ENCODE measurements around the gene ZCCHC14.
"Not testable (repeated sequence)": the region's sequence is repeated elsewhere in the genome, so short reads cannot be mapped to it uniquely, and the experiment has no call there.

The ZCCHC14 gene

DNA sequence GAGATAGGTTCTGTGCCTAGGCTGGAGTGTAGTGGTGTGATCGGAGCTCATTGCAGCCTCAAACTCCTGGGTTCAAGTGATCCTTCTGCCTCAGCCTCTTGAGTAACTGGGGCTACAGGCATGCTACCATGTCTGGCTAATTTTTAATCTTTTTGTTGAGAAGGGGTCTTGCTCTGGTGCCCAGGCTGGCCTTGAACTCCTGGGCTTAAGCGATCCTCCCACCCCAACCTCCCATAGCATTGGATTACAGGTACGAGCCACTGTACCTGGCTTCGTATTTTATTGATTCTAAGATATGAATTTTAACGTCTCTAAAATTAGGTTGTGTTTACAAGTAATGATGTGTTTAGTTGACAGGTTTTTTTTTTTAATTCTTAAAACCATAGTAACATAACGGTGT lies 30.8 kb upstream of the ZCCHC14 start:
- not testable (repeated sequence) for DNase-seq

DNA sequence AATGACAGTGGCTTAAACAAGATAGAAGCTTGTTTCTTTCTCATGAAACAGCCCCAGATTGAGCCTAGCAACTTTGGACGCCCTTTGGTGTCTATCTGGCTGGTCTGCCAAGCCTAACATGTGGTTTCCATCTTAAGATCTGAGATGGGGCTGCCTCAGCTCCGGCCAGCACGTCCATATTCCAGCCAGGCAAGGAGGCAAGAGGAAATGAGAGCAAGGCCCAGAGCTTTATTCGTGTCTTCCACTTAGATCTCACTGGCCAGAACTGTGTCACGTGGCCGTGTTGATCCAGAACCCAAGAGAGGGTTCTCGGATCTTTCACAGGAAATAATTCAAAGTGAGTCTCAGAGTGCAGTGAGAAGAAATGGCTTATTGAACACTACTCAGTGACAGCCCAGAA lies 28.9 kb upstream of the ZCCHC14 start:
- not testable (repeated sequence) for DNase-seq

DNA sequence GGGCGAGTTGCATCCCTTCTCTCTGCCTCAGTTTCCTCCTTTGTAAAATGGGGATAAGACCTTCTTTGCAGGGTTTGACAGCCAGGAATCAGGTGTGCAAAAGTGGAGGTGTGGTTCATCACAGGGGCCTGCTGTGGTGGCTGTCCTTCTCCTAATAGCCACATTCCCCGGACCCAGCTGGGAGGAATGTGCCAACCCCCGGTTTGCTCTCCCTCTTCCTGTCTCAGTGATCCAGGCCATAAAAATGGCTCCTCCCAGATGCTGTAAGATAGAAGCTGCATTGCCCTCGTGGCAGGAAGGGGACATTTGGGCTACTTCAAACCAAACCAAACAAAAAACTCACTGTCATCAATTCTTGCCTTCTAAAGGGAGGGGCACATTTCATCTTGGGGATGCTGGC lies 26.3 kb upstream of the ZCCHC14 start:
- DNase-seq: not testable (repeated sequence)

GRCh38 chr16:87518430-87519051 lies 25.7 kb upstream of the ZCCHC14 start:
- not testable (repeated sequence) for DNase-seq

- not testable (repeated sequence) for DNase-seq
Measured at GRCh38 chr16:87517610-87518429, 25.0 kb upstream of the ZCCHC14 start.

DNA sequence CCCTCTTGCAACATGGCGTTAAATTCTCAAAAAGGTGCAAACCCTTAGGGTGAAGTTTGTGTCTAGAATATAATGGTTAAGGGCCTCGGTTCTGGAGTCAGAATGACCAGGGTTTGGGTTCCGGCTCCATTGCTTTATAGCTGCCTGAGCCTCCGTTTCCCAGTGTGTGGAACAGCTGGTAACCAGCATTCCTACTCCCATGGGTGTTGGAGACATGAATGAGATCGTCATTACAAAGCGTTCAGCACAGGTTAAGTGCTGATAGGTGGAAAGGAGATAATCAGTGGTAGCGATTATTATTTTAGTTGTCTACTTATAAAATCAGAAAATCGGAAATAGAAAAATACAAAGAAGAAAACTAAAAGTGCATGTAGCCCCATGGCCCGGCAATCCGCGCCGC lies 23.5 kb upstream of the ZCCHC14 start:
- DNase-seq: no peak

GRCh38 chr16:87515475-87516330 lies 22.9 kb upstream of the ZCCHC14 start:
- DNase-seq: no peak

DNA sequence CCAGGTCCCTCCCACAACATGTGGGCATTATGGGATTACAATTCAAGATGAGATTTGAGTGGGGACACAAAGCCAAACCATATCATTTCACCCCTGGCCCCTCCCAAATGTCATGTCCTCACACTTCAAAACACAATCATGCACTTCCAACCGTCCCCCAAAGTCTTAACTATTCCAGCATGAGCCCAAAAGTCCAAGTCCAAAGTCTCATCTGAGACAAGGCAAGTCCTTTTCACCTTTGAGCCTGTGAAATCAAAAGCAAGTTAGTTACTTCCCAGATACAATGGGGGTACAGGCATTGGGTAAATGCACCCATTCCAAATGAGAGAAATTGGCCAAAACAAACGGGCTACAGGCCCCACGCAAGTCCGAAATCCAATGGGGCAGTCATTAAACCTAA lies 17.0 kb upstream of the ZCCHC14 start:
- DNase-seq: not testable (repeated sequence)

GRCh38 chr16:87507351-87508069 lies 14.7 kb upstream of the ZCCHC14 start:
- DNase-seq: no peak

DNA sequence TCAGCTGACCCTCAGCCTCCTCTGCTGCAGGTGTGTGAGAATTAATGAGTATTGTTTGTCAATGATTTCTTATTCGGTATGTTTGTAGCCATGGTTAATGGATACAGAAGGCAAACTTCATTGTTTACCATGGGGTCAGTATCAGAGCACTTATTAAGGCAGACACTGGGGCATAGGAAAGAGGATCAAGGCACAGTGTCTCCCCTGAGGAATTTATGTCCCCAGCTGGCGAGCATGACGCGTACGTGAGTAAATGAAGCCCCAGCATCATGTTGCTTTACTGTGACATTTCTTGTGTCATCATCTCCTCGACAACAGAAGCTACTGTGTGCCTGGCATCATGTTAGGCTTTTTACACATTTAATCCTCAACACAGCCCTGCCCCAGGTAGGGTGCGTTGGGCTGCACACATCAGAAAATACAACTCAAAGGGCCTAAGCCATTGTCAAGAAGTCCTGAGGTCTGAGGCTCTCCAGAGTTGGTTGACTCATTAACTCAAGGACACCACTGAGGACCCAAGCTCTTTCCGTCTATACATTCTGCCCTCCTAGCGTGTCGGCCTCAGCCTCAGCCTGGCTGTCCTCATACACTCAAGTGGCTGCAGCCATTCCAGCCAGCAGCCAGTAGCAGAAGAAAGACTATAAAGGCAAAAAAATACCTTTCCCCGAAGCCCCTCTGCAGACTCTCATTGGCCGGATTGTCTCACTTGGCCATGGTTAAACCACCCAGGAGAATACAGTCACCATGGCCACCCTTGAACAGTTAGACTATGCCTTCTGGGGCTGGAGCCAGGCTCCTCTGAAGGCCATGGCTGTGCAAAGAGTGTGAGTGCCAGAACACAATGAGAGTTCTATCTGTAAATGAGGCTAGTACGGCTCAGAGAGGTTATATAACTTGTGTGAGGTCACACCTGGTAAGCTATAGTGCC lies 13.9 kb upstream of the ZCCHC14 start:
- no peak for DNase-seq

DNA sequence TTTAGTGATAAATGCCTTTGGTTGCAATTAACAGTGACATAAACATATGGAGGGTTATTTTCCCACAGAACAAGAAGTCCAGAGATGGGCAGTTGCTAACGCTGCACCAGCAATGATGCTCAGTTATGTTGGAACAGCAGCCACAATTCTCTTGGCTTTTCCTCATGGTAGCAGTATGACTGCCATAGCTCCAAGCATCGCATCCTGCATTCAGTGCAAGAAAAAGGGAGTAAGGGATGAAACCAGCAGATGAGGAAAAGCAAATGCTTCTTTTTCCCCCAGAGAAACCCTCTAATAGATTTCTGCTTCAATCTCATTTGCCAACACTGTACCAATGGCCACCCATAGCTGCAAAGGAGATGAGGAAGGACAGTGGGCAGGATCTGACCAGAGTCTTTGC lies 13.0 kb upstream of the ZCCHC14 start:
- DNase-seq: no peak

DNA sequence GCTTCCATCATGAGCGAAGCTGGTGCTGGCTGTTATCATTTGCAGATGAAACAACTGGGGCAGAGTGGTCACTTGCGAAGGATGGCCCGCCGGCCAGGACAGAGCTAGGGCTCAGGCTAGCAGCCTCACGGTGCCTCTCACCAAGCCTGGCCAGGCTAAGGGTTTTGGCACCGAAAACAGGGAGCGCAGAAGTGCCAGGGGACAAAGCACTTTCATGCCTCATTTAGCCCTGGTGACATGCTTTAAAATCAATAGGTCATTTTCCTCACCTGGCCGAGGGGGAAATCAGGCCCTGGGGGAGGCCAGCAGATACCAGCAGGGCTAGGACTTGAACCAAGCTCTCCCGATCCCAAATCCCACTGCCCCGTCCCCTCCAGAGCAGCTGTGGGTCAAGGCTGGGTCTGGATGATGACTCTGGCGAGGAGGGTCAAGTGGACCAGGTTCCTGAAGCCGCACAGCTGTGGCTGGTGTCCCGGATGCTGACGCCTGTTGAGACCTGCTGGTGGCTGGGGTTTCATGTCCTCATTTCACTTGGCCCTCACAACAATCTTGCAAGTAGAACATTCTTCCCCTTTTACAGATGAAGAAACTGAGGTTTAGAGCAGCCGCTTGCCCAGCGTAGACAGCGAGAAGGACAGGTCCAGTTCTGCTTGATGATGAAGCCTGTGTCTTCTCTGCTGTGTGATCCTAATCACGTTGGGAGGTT lies 10.6 kb upstream of the ZCCHC14 start:
- DNase-seq: not testable (repeated sequence)

GRCh38 chr16:87502308-87502969 lies 9.6 kb upstream of the ZCCHC14 start:
- DNase-seq: no peak

DNA sequence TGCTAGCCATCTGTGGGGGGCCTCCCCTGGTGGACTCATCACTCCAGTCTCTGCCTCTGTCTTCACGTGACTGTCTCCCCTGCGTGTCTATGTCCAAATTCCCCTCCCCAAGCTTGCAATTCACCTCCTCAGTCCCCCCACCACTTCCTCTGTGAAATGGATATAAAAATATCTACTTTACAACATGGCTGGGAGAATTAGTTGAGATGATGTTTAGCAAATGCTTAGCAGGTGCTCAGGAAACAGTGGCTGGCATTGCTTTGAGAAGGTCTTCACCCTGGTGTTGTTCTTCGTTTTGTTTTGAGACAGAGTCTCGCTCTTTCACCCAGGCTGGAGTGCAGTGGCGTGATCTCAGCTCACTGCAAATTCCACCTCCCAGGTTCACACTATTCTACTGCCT lies 8.3 kb upstream of the ZCCHC14 start:
- no peak for DNase-seq

DNA sequence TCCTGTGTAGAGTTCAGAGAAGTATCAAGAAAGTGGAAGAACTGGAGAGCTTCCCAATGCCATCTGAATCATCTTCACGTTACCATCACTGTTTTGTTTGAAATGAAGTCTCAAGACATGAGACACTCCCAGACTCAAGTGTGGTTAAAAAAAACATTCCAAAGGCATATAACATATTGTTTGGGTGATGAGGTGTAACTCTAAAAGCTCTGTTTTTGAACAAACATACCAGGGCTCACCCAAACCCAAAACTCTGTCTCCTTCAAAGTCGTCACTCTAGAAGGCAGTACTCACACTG lies 6.3 kb upstream of the ZCCHC14 start:
- no peak for DNase-seq

DNA sequence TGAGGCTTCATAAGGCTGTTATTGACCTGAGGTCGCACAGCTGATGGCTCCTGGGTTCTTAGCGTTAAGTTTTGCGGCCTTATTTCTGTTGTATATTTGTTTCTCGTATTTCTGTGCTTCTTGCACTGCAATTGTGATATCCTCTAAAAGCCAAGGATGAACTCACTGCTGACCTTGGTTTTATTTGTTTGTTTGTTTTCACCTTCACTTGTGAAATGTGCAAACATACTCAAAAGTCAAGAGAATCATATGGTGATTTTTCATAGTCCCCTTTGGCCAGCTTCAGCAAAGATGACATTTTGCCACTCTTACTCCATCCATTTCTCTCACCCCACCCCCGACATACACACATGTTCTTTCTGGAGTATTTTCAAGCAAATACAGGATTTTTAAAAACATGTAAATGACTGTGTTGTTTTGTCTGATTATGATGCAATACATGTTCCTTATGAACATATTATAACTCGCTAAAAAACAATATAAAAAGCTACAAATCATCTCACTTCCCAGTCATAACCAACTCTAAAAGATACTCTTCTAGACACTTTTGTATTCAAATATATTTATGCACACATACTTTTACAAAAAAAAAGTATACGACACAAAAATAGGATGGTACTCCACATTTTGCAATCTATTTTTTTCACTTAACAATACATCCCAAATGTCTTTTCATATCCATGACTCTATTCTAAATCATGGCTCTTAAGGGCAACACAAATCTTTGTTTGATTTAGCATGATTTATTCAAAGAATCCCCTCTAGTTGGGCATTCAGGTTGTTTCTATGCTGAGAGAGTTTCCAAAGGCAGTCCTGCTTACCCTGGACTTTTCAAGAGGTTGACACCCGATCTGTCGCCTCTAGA lies 5.7 kb upstream of the ZCCHC14 start:
- DNase-seq: no peak

DNA sequence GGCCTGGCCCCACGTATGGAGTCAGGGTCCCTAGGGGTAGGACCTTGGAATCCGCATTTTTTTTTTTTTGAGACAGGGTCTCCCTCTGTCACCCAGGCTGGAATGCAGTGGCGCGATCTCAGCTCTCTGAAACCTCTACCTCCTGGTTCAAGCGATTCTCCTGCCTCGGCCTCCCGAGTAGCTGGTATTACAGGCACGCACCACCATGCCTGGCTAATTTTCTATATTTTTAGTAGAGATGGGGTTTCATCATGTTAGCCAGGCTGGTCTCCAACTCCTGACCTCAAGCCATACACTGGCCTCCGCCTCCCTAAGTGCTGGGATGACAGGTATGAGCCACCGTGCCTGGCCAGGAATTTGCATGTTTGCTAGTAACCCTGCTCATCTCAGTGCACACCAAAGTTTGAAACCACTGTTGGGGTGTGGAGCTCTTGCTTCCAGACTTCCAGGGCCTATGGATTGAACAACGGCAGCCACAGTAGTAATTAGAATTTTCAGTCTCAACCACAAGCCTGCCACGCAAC lies 5.0 kb upstream of the ZCCHC14 start:
- not testable (repeated sequence) for DNase-seq

GRCh38 chr16:87497023-87497766 lies 4.4 kb upstream of the ZCCHC14 start:
- not testable (repeated sequence) for DNase-seq

GRCh38 chr16:87496447-87496801 lies 3.6 kb upstream of the ZCCHC14 start:
- DNase-seq: peak; percentile 57

Data from CD4-positive, alpha-beta T cell treated with Interleukin-4 for 4 hours (primary cell).